MM.1S (cell line): Measurements from ENCODE around the gene PRSS36.

Experiments used
- DNase-seq: peaks from one replicate; pipeline ENCODE4 v3.0.0-alpha.2; 2015
- H2AFZ ChIP-seq: fragments of 300-600 bp; sonication (generic); 2 replicates; pipeline ENCODE4 v1.6.0; 2016; ENCODE audit warnings: antibody characterized with exemption, low read length
- H3F3A ChIP-seq: fragments of 300-600 bp; sonication (generic); 2 replicates; pipeline ENCODE4 v1.6.1; 2016; ENCODE audit warnings: mild to moderate bottlenecking, antibody characterized with exemption, low read length, moderate library complexity, mixed read lengths; ENCODE audit not compliant: insufficient read depth
- H3K27ac ChIP-seq: fragments of 300-600 bp; sonication (generic); 2 replicates; pipeline ENCODE4 v1.5.1; 2016; ENCODE audit warnings: mild to moderate bottlenecking, low read length
- H3K27me3 ChIP-seq: fragments of 300-600 bp; sonication (generic); replicated peaks from 2 replicates; pipeline ENCODE4 v1.6.0; 2016; ENCODE audit warnings: low read length; ENCODE audit not compliant: insufficient read depth
- H3K36me3 ChIP-seq: fragments of 300-600 bp; sonication (generic); replicated peaks from 2 replicates; pipeline ENCODE4 v1.6.1; 2016; ENCODE audit warnings: mild to moderate bottlenecking, low read length, mixed read lengths; ENCODE audit not compliant: insufficient read depth
- H3K4me1 ChIP-seq: fragments of 300-600 bp; sonication (generic); 2 replicates; pipeline ENCODE4 v1.6.1; 2016; ENCODE audit warnings: low read length, mixed read lengths
- H3K4me2 ChIP-seq: fragments of 300-600 bp; sonication (generic); 2 replicates; pipeline ENCODE4 v1.6.0; 2016; ENCODE audit warnings: low read depth, low read length
- H3K4me3 ChIP-seq: fragments of 300-600 bp; sonication (generic); 2 replicates; pipeline ENCODE4 v1.5.1; 2016; ENCODE audit warnings: low read length, mixed read lengths
- H3K79me2 ChIP-seq: fragments of 300-600 bp; sonication (generic); 2 replicates; pipeline ENCODE4 v1.6.1; 2016; ENCODE audit warnings: mixed run types, low read length, mixed read lengths
- H3K9ac ChIP-seq: fragments of 300-600 bp; sonication (generic); 2 replicates; pipeline ENCODE4 v1.6.1; 2016; ENCODE audit warnings: low read length, mixed read lengths
- H3K9me2 ChIP-seq: fragments of 300-600 bp; sonication (generic); replicated peaks from 2 replicates; pipeline ENCODE4 v1.6.1; 2016; ENCODE audit warnings: mild to moderate bottlenecking, low read length, mixed read lengths; ENCODE audit not compliant: insufficient read depth
- H3K9me3 ChIP-seq: fragments of 300-600 bp; sonication (generic); replicated peaks from 2 replicates; pipeline ENCODE4 v1.6.1; 2016; ENCODE audit warnings: mild to moderate bottlenecking, low read length, mixed read lengths; ENCODE audit not compliant: insufficient read depth
- H4K20me1 ChIP-seq: fragments of 300-600 bp; sonication (generic); 2 replicates; pipeline ENCODE4 v1.6.1; 2016; ENCODE audit warnings: mild to moderate bottlenecking, low read length, moderate library complexity, mixed read lengths; ENCODE audit not compliant: insufficient read depth
- CTCF ChIP-seq: fragments of 300-600 bp; sonication (generic); IDR thresholded peaks from 2 replicates; pipeline ENCODE4 v1.5.1; 2016; ENCODE audit warnings: antibody characterized with exemption, low read length, mixed read lengths
- EZH2 ChIP-seq: fragments of 300-600 bp; sonication (generic); optimal IDR thresholded peaks from 2 replicates; pipeline ENCODE3; 2017; ENCODE audit warnings: low read depth, mild to moderate bottlenecking, antibody characterized with exemption, low read length, mixed read lengths
- EZH2phosphoT487 ChIP-seq: fragments of 300-600 bp; sonication (generic); IDR thresholded peaks from 2 replicates; pipeline ENCODE4 v1.6.1; 2018; ENCODE audit warnings: antibody characterized with exemption, low read length

PRSS36 gene

GRCh38 chr16:31131841-31132271, 18.0 kb downstream of the PRSS36 start:
- Histone ChIP-seq H3K36me3 (no peaks in the 10 kb centered on the region), H3K9me2 (no peaks in the 10 kb centered on the region), H3K27ac (no peak overlapping the region), H3K9ac (no peak overlapping the region), H3K4me1 (no peaks in the 10 kb centered on the region), H3K4me3 (no peak overlapping the region), H3K4me2 (no peak overlapping the region), H3K27me3 (no peaks in the 10 kb centered on the region), H2AFZ (no peak overlapping the region), H3K79me2 (no peaks in the 10 kb centered on the region), H4K20me1 (no peaks in the 10 kb centered on the region), H3K9me3 (no peaks in the 10 kb centered on the region), H3F3A (no peaks in the 10 kb centered on the region)
- no peak for TF ChIP-seq CTCF
- no peak for TF ChIP-seq EZH2
- TF ChIP-seq EZH2phosphoT487 = no peak
- no peak for DNase-seq

- H2AFZ ChIP-seq = no peak overlapping the region
- DNase-seq = no peak
- no peaks in the 10 kb centered on the region for H3K79me2 ChIP-seq
- H3K4me2 ChIP-seq = no peak overlapping the region
- no peaks in the 10 kb centered on the region for H3K36me3 ChIP-seq
- no peak for TF ChIP-seq EZH2
- no peak for TF ChIP-seq CTCF
- no peak for TF ChIP-seq EZH2phosphoT487
- H3F3A ChIP-seq = no peaks in the 10 kb centered on the region
- H3K4me3 ChIP-seq = no peak overlapping the region
- no peak overlapping the region for H3K9ac ChIP-seq
- H3K9me3 ChIP-seq = no peaks in the 10 kb centered on the region
- H3K9me2 ChIP-seq = no peaks in the 10 kb centered on the region
- H3K4me1 ChIP-seq = no peaks in the 10 kb centered on the region
- no peak overlapping the region for H3K27ac ChIP-seq
- no peaks in the 10 kb centered on the region for H3K27me3 ChIP-seq
- no peaks in the 10 kb centered on the region for H4K20me1 ChIP-seq
These were observed 18.4 kb downstream of the PRSS36 start for GRCh38 chr16:31131416-31131815.

- Histone ChIP-seq H3K27me3 (no peaks in the 10 kb centered on the region), H3K79me2 (no peaks in the 10 kb centered on the region), H3K9me2 (no peaks in the 10 kb centered on the region), H2AFZ (no peak overlapping the region), H3K4me2 (no peak overlapping the region), H3K36me3 (no peaks in the 10 kb centered on the region), H3F3A (no peaks in the 10 kb centered on the region), H3K9me3 (no peaks in the 10 kb centered on the region), H4K20me1 (no peaks in the 10 kb centered on the region), H3K9ac (no peak overlapping the region), H3K4me3 (no peak overlapping the region), H3K4me1 (no peaks in the 10 kb centered on the region), H3K27ac (no peak overlapping the region)
- TF ChIP-seq EZH2phosphoT487 (no peak), EZH2 (no peak), CTCF (no peak)
- no peak for DNase-seq
These were observed 19.0 kb downstream of the PRSS36 start for GRCh38 chr16:31130899-31131298.
